IMR-90 (cell line): ENCODE measurements around the gene NCBP2. TPM values are rescaled to one million over a fixed set of nuclear protein-coding genes. Genes with fewer than 3 reads are reported as not detected.

Experiments
- ATAC-seq: fragments of 200-7000 bp; cut with Tn5 transposase; 2 replicates; pipeline ENCODE4 v1.9.1; 2020; ENCODE audit warnings: low read depth, mild to moderate bottlenecking, moderate library complexity
- BruUV-seq: library from RNA; stranded (reverse); fragments of 400-500 nt; replicated peaks from 2 replicates; lab custom pipeline; 2021; lab: Mats Ljungman, UMichigan
- CTCF ChIA-PET: fragments of 300-600 bp; formaldehyde crosslinking; extraction: SDS; loops from one replicate; lab custom pipeline; 2021; ENCODE audit warnings: antibody characterized with exemption; lab: Yijun Ruan, JAX
- POLR2A ChIA-PET: fragments of 300-600 bp; sonication (Branson Sonifier 250); formaldehyde crosslinking; loops from one replicate; lab custom pipeline; 2022; ENCODE audit warnings: antibody characterized with exemption; ENCODE audit not compliant: unreplicated experiment; lab: Charles Lee
- DNase-seq: peaks from one replicate; pipeline ENCODE4 v3.0.0; 2013
- H2AFZ ChIP-seq: replicated peaks from 2 replicates; pipeline ENCODE3; 2013; ENCODE audit warnings: low read length, mild to moderate bottlenecking; ENCODE audit not compliant: poor library complexity
- H2AK5ac ChIP-seq: 2 replicates; pipeline ENCODE4 v1.6.1; 2013; ENCODE audit warnings: low read depth, low read length, inconsistent platforms
- H2AK9ac ChIP-seq: replicated peaks from 2 replicates; pipeline ENCODE3; 2013; ENCODE audit warnings: mild to moderate bottlenecking, low read depth, low read length, moderate library complexity; ENCODE audit not compliant: poor library complexity
- H2BK120ac ChIP-seq: 2 replicates; pipeline ENCODE4 v1.6.1; 2013; ENCODE audit warnings: low read depth, low read length, inconsistent platforms
- H2BK15ac ChIP-seq: 3 replicates; pipeline ENCODE4 v1.6.1; 2013; ENCODE audit warnings: low read depth, low read length, inconsistent platforms
- H2BK20ac ChIP-seq: 2 replicates; pipeline ENCODE4 v1.6.1; 2013; ENCODE audit warnings: low read depth, mild to moderate bottlenecking, inconsistent platforms, low read length, moderate library complexity
- H2BK5ac ChIP-seq: 2 replicates; pipeline ENCODE4 v1.6.1; 2013; ENCODE audit warnings: mild to moderate bottlenecking, low read depth, low read length, inconsistent platforms; ENCODE audit not compliant: poor library complexity, severe bottlenecking
- H3K14ac ChIP-seq: replicated peaks from 2 replicates; pipeline ENCODE4 v1.6.1; 2013; ENCODE audit warnings: low read depth, low read length, inconsistent platforms
- H3K18ac ChIP-seq: 2 replicates; pipeline ENCODE4 v1.6.1; 2013; ENCODE audit warnings: low read depth, low read length, control low read depth
- H3K23ac ChIP-seq: 2 replicates; pipeline ENCODE4 v1.6.1; 2013; ENCODE audit warnings: low read depth, low read length, inconsistent platforms
- H3K27ac ChIP-seq: 2 replicates; pipeline ENCODE4 v1.5.1; 2013; ENCODE audit warnings: mild to moderate bottlenecking, control low read depth, low read length; ENCODE audit not compliant: insufficient read depth
- H3K27me3 ChIP-seq: 2 replicates; pipeline ENCODE4 v1.6.1; 2013; ENCODE audit warnings: low read length; ENCODE audit not compliant: control insufficient read depth, insufficient read depth
- H3K36me3 ChIP-seq: 2 replicates; pipeline ENCODE4 v1.6.1; 2013; ENCODE audit warnings: low read length, mixed read lengths; ENCODE audit not compliant: control insufficient read depth, insufficient read depth
- H3K4ac ChIP-seq: 2 replicates; pipeline ENCODE4 v1.6.1; 2013; ENCODE audit warnings: low read depth, low read length, inconsistent platforms
- H3K4me1 ChIP-seq: 2 replicates; pipeline ENCODE4 v1.6.1; 2013; ENCODE audit warnings: low read length, mixed read lengths; ENCODE audit not compliant: control insufficient read depth, insufficient read depth
- H3K4me2 ChIP-seq: 2 replicates; pipeline ENCODE4 v1.6.1; 2013; ENCODE audit warnings: low read depth, mild to moderate bottlenecking, control low read depth, low read length, moderate library complexity
- H3K4me3 ChIP-seq: 2 replicates; pipeline ENCODE4 v1.5.1; 2013; ENCODE audit warnings: low read depth, mild to moderate bottlenecking, control low read depth, low read length, moderate library complexity; ENCODE audit not compliant: insufficient read depth
- H3K56ac ChIP-seq: 2 replicates; pipeline ENCODE4 v1.6.1; 2013; ENCODE audit warnings: low read length, inconsistent platforms; ENCODE audit not compliant: insufficient read depth; ENCODE audit errors: extremely low read depth
- H3K79me1 ChIP-seq, 2 experiments: 2 replicates each; pipeline ENCODE4 v1.6.1; 2013; ENCODE audit warnings: low read length in 2 of 2, inconsistent platforms in 1 of 2, low read depth in 1 of 2
- H3K9ac ChIP-seq: 2 replicates; pipeline ENCODE4 v1.6.1; 2013; ENCODE audit warnings: low read depth, low read length, control low read depth
- H3K9me1 ChIP-seq: 2 replicates; pipeline ENCODE4 v1.6.1; 2013; ENCODE audit warnings: low read length, inconsistent platforms; ENCODE audit not compliant: insufficient read depth
- H3K9me3 ChIP-seq: 2 replicates; pipeline ENCODE4 v1.6.1; 2013; ENCODE audit warnings: low read length; ENCODE audit not compliant: control insufficient read depth, insufficient read depth
- H4K20me1 ChIP-seq: 2 replicates; pipeline ENCODE4 v1.6.1; 2013; ENCODE audit warnings: low read length, inconsistent platforms; ENCODE audit not compliant: insufficient read depth
- H4K5ac ChIP-seq: 2 replicates; pipeline ENCODE4 v1.6.1; 2013; ENCODE audit warnings: mild to moderate bottlenecking, low read depth, low read length, control low read depth
- H4K8ac ChIP-seq, 2 experiments: 2 replicates each; pipeline ENCODE4 v1.6.1; 2013; ENCODE audit warnings: low read depth in 2 of 2, low read length in 2 of 2, control low read depth in 1 of 2, inconsistent platforms in 1 of 2
- H4K91ac ChIP-seq: 2 replicates; pipeline ENCODE4 v1.6.1; 2013; ENCODE audit warnings: low read depth, low read length, inconsistent platforms; ENCODE audit not compliant: insufficient read depth
- BHLHE40 ChIP-seq: fragments of 150-350 bp; IDR thresholded peaks from 2 replicates; pipeline ENCODE4 v1.6.1; 2016; ENCODE audit warnings: mild to moderate bottlenecking, low read depth, low read length
- CEBPB ChIP-seq: IDR thresholded peaks from 2 replicates; pipeline ENCODE4 v1.6.1; 2012; ENCODE audit warnings: low read depth, low read length, improper control_type of control experiment
- CTCF ChIP-seq: conservative IDR thresholded peaks from 2 replicates; pipeline ENCODE4 v1.5.1; 2012; ENCODE audit warnings: mild to moderate bottlenecking, low read depth, low read length, improper control_type of control experiment
- MXI1 ChIP-seq: IDR thresholded peaks from 2 replicates; pipeline ENCODE4 v1.6.1; 2012; ENCODE audit warnings: low read depth, mild to moderate bottlenecking, low read length, moderate library complexity, borderline replicate concordance
- NFE2L2 ChIP-seq: fragments of 150-350 bp; IDR thresholded peaks from 2 replicates; pipeline ENCODE4 v1.6.1; 2016; ENCODE audit warnings: low read depth, mild to moderate bottlenecking, low read length
- POLR2A ChIP-seq: IDR thresholded peaks from 2 replicates; pipeline ENCODE4 v1.6.1; 2012; ENCODE audit warnings: mild to moderate bottlenecking, low read depth, low read length
- RAD21 ChIP-seq: IDR thresholded peaks from 2 replicates; pipeline ENCODE4 v1.6.1; 2012; ENCODE audit warnings: low read length, improper control_type of control experiment
- RFX5 ChIP-seq: IDR thresholded peaks from 2 replicates; pipeline ENCODE4 v1.8.0; 2012; ENCODE audit warnings: low read depth, mild to moderate bottlenecking, low read length, moderate library complexity
- SMC3 ChIP-seq: fragments of 150-350 bp; IDR thresholded peaks from 2 replicates; pipeline ENCODE4 v1.6.1; 2016; ENCODE audit warnings: low read depth, mild to moderate bottlenecking, antibody characterized with exemption, low read length, moderate library complexity
- USF2 ChIP-seq: fragments of 150-350 bp; IDR thresholded peaks from 2 replicates; pipeline ENCODE4 v1.6.1; 2017; ENCODE audit warnings: mild to moderate bottlenecking, antibody characterized with exemption, low read length, low read depth
- WGBS, 2 experiments: methylation state at CpG; one replicate each; pipeline versions ENCODE4 v1.1.5 to v1.1.7; 2013; ENCODE audit warnings: missing lambda C conversion rate in 2 of 2; ENCODE audit not compliant: insufficient read length in 1 of 2; ENCODE audit errors: extremely low coverage in 2 of 2; 5-methylcytosine and 5-hydroxymethylcytosine counted together
- dilution Hi-C: fragments of 300-500 bp; cut with HindIII; formaldehyde crosslinking; loops from one replicate; pipeline ENCODE4 v1.14.3; 2018; ENCODE audit warnings: low sequenced_read_pairs; ENCODE audit not compliant: unreplicated experiment
- in situ Hi-C: fragments of 300-500 bp; cut with MboI; formaldehyde crosslinking; loops from 3 replicates; pipeline ENCODE4 v1.14.3; 2019; ENCODE audit warnings: low sequenced_read_pairs, inconsistent platforms, mixed read lengths
- intact Hi-C: fragments of 100-400 bp; cut with micrococcal nuclease; formaldehyde crosslinking; loops from 2 replicates; pipeline ENCODE4 v1.10.0; 2022
- polyA plus RNA-seq, 3 experiments: library from polyadenylated mRNA; depleted of rRNA; stranded (reverse); fragments of >200 nt; gene quantifications; 2 replicates each; pipeline ENCODE4 v1.2.3, GENCODE V29; 2012; ENCODE audit warnings: low replicate concordance in 1 of 3
- total RNA-seq: library from RNA; depleted of rRNA; stranded (reverse); fragments of >200 nt; gene quantifications from 2 replicates; pipeline ENCODE4 v1.2.3, GENCODE V29; 2012
- TF ChIP-seq, protein P1 (sequence below): fragments of 150-350 bp; IDR thresholded peaks from 2 replicates; pipeline ENCODE4 v1.6.1; 2016; ENCODE audit warnings: low read depth, mild to moderate bottlenecking, low read length, moderate library complexity, borderline replicate concordance

The NCBP2 gene
- total and polyA plus RNA-seq, 2 of the 4 experiments (the other 2 are of a cell fraction) = 42.8 to 73.6 TPM

DNA sequence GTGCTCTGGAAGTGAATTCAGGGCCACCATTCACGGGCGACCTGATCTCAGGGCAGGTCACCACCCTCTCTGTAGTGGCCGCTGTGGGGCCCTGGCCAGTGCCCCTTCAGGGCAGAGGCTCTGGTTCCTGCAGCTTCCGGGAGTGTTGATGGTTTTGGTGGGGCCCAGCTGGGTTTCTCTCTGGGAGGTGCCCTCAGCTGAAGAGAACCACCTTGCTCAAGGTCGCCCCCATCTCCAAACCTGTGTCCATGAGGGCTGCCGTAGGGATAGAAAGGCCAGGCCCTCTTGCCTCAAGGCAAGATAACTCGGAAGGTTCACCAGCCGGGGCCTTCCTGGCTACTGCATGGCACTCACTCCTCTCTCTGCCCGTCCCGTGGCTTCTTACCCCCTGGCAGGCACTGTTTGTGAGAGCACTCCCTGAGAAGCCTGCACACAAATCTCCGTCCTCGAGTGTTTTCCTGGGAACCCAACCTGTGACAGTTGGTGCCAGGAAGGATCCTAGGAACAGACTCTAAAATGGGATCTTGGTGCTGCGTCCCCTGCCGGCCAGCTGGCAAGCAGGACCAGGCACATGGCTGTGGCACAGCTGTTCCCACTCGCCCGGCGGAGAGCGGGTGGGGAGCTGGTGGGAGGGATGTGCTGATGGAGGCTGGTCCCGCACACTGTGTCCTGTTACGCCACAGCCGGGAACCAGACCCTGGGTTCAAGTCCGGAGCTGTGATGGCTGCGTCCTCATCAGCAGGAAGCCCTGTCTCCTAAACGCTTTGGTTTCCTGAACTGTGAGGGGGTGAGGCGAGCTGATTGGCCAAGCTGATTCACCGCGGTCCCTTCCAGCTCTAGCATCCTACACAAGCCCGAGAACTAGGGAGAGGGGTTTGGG lies 49.5 kb upstream of the NCBP2 start:
- Histone ChIP-seq H3K4me1 (no peaks in the 10 kb centered on the region), H4K20me1 (no peaks in the 10 kb centered on the region), H3K14ac (no peak overlapping the region), H3K4me3 (no peak overlapping the region), H4K8ac (no peak overlapping the region), H3K9me1 (no peaks in the 10 kb centered on the region), H2AK5ac (no peak overlapping the region), H3K9me3 (no peaks in the 10 kb centered on the region), H2AK9ac (no peak overlapping the region), H3K9ac (no peak overlapping the region), H3K56ac (no peak overlapping the region), H3K27ac (no peak overlapping the region), H3K27me3 (peaks cover 36% of the 10 kb centered on the region), H3K23ac (no peak overlapping the region), H3K18ac (no peak overlapping the region), H2BK5ac (no peak overlapping the region), H4K91ac (no peak overlapping the region), H2BK20ac (no peak overlapping the region), H3K79me1 (no peaks in the 10 kb centered on the region), H3K4me2 (no peak overlapping the region), H4K5ac (no peak overlapping the region), H3K4ac (no peak overlapping the region), H2BK15ac (no peak overlapping the region), H2BK120ac (no peak overlapping the region), H2AFZ (no peak overlapping the region), H3K36me3 (no peaks in the 10 kb centered on the region)
- dilution Hi-C loops (no loop called here), intact Hi-C loops (no loop called here), in situ Hi-C loops (no loop called here)
- DNase-seq (no peak), ATAC-seq (no peak)
- 83% methylated on average over 11 of the region's 28 CpGs; no CpG with 5 or more reads in 1 of the 2 experiments for WGBS, 2 experiments
- CTCF ChIA-PET = no interaction called here
- TF ChIP-seq CTCF (no peak), NFE2L2 (no peak), MXI1 (no peak), USF2 (no peak), RAD21 (no peak), POLR2A (no peak), CEBPB (no peak), BHLHE40 (no peak), RFX5 (no peak), SMC3 (no peak)
- TF ChIP-seq, protein P1, sequence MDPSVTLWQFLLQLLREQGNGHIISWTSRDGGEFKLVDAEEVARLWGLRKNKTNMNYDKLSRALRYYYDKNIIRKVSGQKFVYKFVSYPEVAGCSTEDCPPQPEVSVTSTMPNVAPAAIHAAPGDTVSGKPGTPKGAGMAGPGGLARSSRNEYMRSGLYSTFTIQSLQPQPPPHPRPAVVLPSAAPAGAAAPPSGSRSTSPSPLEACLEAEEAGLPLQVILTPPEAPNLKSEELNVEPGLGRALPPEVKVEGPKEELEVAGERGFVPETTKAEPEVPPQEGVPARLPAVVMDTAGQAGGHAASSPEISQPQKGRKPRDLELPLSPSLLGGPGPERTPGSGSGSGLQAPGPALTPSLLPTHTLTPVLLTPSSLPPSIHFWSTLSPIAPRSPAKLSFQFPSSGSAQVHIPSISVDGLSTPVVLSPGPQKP = no peak
- BruUV-seq = no TSS peak
- POLR2A ChIA-PET = no interaction called here
